WTC11 (cell line): ENCODE measurements around the gene CGB7.

Experiments
- CREB1 ChIP-seq: sonication (generic); formaldehyde crosslinking; IDR thresholded peaks from 2 replicates; pipeline ENCODE4 v1.8.0; 2023; ENCODE audit warnings: mild to moderate bottlenecking, missing genetic modification reagents
- SMAD4 ChIP-seq: sonication (generic); formaldehyde crosslinking; IDR thresholded peaks from 2 replicates; pipeline ENCODE4 v1.8.0; 2022; ENCODE audit warnings: mild to moderate bottlenecking, missing genetic modification reagents
- TCF7 ChIP-seq: sonication (generic); formaldehyde crosslinking; IDR thresholded peaks from 2 replicates; pipeline ENCODE4 v1.8.0; 2022; ENCODE audit warnings: mild to moderate bottlenecking, low read depth, missing genetic modification reagents, moderate library complexity
- TF ChIP-seq, protein P1 (sequence below): fragments of 200-600 bp; IDR thresholded peaks from 2 replicates; pipeline ENCODE4 v1.8.0; 2022; ENCODE audit warnings: antibody characterized with exemption

- TF ChIP-seq TCF7 (no peak), SMAD4 (no peak), CREB1 (no peak)
- TF ChIP-seq, protein P1, sequence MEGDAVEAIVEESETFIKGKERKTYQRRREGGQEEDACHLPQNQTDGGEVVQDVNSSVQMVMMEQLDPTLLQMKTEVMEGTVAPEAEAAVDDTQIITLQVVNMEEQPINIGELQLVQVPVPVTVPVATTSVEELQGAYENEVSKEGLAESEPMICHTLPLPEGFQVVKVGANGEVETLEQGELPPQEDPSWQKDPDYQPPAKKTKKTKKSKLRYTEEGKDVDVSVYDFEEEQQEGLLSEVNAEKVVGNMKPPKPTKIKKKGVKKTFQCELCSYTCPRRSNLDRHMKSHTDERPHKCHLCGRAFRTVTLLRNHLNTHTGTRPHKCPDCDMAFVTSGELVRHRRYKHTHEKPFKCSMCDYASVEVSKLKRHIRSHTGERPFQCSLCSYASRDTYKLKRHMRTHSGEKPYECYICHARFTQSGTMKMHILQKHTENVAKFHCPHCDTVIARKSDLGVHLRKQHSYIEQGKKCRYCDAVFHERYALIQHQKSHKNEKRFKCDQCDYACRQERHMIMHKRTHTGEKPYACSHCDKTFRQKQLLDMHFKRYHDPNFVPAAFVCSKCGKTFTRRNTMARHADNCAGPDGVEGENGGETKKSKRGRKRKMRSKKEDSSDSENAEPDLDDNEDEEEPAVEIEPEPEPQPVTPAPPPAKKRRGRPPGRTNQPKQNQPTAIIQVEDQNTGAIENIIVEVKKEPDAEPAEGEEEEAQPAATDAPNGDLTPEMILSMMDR, result no peak
These were observed 37.2 kb downstream of the CGB7 start for GRCh38 chr19:49020342-49020741.
